Measurements from ENCODE around the gene ZNF225.

- TF ChIP-seq CTCF (IDR thresholded peaks at IDR 0.05) (no peak), EZH2 (IDR thresholded peaks at IDR 0.05; ENCODE audit: borderline replicate concordance, insufficient read depth, low read depth, low read length, poor library complexity, severe bottlenecking) (no peak)
These were observed 1.2 kb upstream of the ZNF225 start for GRCh38 chr19:44111910-44112463.
